Lung (tissue), 12 donors: ENCODE data around the gene HCRT. TPM values are rescaled to one million over a fixed set of nuclear protein-coding genes. Genes with fewer than 3 reads are reported as not detected.
A peak's percentile ranks its signal among the peaks of the same experiment; 100 is the strongest.

Experiments used
- ATAC-seq: fragments of 200-7000 bp; cut with Tn5 transposase; one replicate; pipeline ENCODE4 v1.9.1; 2020; ENCODE audit warnings: moderate number of reproducible peaks; ENCODE audit not compliant: insufficient read depth, low FRiP score
- DNase-seq, 3 donors: peaks; one replicate each; pipeline ENCODE4 v3.0.0-alpha.2; 2013 to 2017
- H3K27ac ChIP-seq, 2 donors: one replicate each; pipeline ENCODE4 v1.5.1; 2013; ENCODE audit warnings: mild to moderate bottlenecking in 2 of 2, moderate library complexity in 2 of 2, control low read depth in 1 of 2, inconsistent platforms in 1 of 2, low read depth in 1 of 2, low read length in 1 of 2
- H3K27me3 ChIP-seq, 3 donors: one replicate each; pipeline ENCODE4 v1.5.1; 2013; ENCODE audit warnings: low read length in 2 of 3; ENCODE audit not compliant: control insufficient read depth in 3 of 3, insufficient read depth in 3 of 3
- H3K36me3 ChIP-seq, 4 donors: one replicate each; pipeline ENCODE4 v1.5.1; 2013; ENCODE audit warnings: low read length in 4 of 4, mild to moderate bottlenecking in 1 of 4, moderate library complexity in 1 of 4; ENCODE audit not compliant: control insufficient read depth in 4 of 4, insufficient read depth in 4 of 4
- H3K4me1 ChIP-seq, 5 donors: one replicate each; pipeline ENCODE4 v1.5.1; 2013; ENCODE audit warnings: low read length in 5 of 5, mild to moderate bottlenecking in 2 of 5, moderate library complexity in 1 of 5; ENCODE audit not compliant: control insufficient read depth in 5 of 5, insufficient read depth in 5 of 5
- H3K4me3 ChIP-seq: one replicate; pipeline ENCODE4 v1.5.1; 2013; ENCODE audit warnings: mild to moderate bottlenecking, control low read depth, moderate library complexity
- H3K9ac ChIP-seq, 2 donors: one replicate each; pipeline ENCODE4 v1.5.1; 2013; ENCODE audit warnings: low read length in 2 of 2, control low read depth in 1 of 2; ENCODE audit not compliant: insufficient read depth in 1 of 2
- H3K9me3 ChIP-seq, 4 donors: one replicate each; pipeline ENCODE4 v1.5.1; 2013; ENCODE audit warnings: low read length in 3 of 4, mild to moderate bottlenecking in 1 of 4, moderate library complexity in 1 of 4; ENCODE audit not compliant: control insufficient read depth in 4 of 4, insufficient read depth in 3 of 4
- CTCF ChIP-seq: IDR thresholded peaks from 2 replicates; pipeline ENCODE4 v1.5.1; 2012; ENCODE audit warnings: mild to moderate bottlenecking; ENCODE audit errors: control extremely low read depth, extremely low read depth
- WGBS, 2 donors: extraction: QIAGEN DNeasy Blood & Tissue Kit; methylation state at CpG; one replicate each; pipeline ENCODE4 v1.1.7; 2013; 5-methylcytosine and 5-hydroxymethylcytosine counted together
- polyA plus RNA-seq, 2 donors: library from polyadenylated mRNA; stranded (reverse); fragments of 200-250 nt; gene quantifications; one replicate each; pipeline ENCODE4 v1.2.1, GENCODE V29; 2013
- total RNA-seq, 2 donors: library from RNA; depleted of rRNA in 1 of 2; stranded (reverse); fragments of >200 nt in 1 of 2; gene quantifications; one replicate each; pipeline ENCODE4 v1.2.1, GENCODE V29; 2014 to 2021
- donor health status: control.
- donor health status: control.
- donor health status: Bipolar disorder and iron deficiency.
- donor health status: healthy.
- donor health status: DM: yes; HTN: yes; CAD: no.

Gene HCRT
- total and polyA plus RNA-seq, 4 donors: not detected

- peaks cover 0 to 16% (median 5%) of the 10 kb centered on the region in 5 donors for H3K4me1 ChIP-seq
- no peak overlapping the region for H3K27ac ChIP-seq
- no peak overlapping the region for H3K9ac ChIP-seq
- DNase-seq (no peak), ATAC-seq (no peak)
- H3K4me3 ChIP-seq: no peak overlapping the region
- no peaks in the 10 kb centered on the region for H3K36me3 ChIP-seq
- WGBS, 2 donors: 60 to 66% methylated on average over 8 of the region's 8 CpGs
- TF ChIP-seq CTCF: no peak
- H3K9me3 ChIP-seq: no peaks in the 10 kb centered on the region
- no peaks in the 10 kb centered on the region for H3K27me3 ChIP-seq
Measured at GRCh38 chr17:42163113-42163512, 22.1 kb downstream of the HCRT start.

DNA sequence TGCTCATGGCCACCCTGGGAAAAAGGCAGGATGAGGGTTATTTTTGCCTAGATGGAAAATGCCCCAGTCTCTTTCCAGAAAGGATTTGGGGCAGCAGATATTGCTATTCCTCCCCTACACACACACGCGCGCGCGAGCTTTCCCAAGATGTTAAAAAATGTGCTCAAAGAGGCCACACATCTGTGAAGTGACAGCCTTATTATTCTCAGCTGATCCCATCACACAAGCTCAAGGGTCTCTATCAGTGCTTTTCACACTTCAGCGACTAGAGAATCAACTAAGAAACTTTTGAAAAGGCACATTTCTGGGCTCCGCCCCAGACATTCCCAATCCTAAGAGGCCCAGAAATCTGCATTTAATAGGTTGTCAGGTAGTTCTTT is 24.7 kb downstream of the HCRT start:
- Histone ChIP-seq H3K27me3 (no peaks in the 10 kb centered on the region), H3K9me3 (no peaks in the 10 kb centered on the region), H3K27ac (no peak overlapping the region), H3K9ac (no peak overlapping the region), H3K36me3 (no peaks in the 10 kb centered on the region), H3K4me1 (peaks cover 0 to 16% (median 5%) of the 10 kb centered on the region in 5 donors), H3K4me3 (no peak overlapping the region)
- WGBS, 2 donors: 81 to 91% methylated on average over 7 of the region's 7 CpGs
- DNase-seq (peak; percentile 33 to 73 (median 61)), ATAC-seq (no peak)
- no peak for TF ChIP-seq CTCF

GRCh38 chr17:42159796-42160530 is 25.3 kb downstream of the HCRT start:
- no peak overlapping the region for H3K4me3 ChIP-seq
- no peaks in the 10 kb centered on the region for H3K9me3 ChIP-seq
- peaks cover 0 to 16% (median 5%) of the 10 kb centered on the region in 5 donors for H3K4me1 ChIP-seq
- ATAC-seq: no peak
- no peaks in the 10 kb centered on the region for H3K36me3 ChIP-seq
- no peak overlapping the region for H3K9ac ChIP-seq
- no peak for TF ChIP-seq CTCF
- H3K27ac ChIP-seq: no peak overlapping the region
- no peaks in the 10 kb centered on the region for H3K27me3 ChIP-seq
- DNase-seq: peak; percentile 25 to 39 (median 37)
- 73 to 84% methylated on average over 14 of the region's 14 CpGs for WGBS, 2 donors

- ATAC-seq (no peak), DNase-seq (no peak)
- no peak overlapping the region for H3K27ac ChIP-seq
- TF ChIP-seq CTCF: no peak
- no peaks in the 10 kb centered on the region for H3K27me3 ChIP-seq
- no peak overlapping the region for H3K4me3 ChIP-seq
- H3K4me1 ChIP-seq: peaks cover 4 to 22% (median 12%) of the 10 kb centered on the region in 5 donors
- H3K9ac ChIP-seq: no peak overlapping the region
- H3K9me3 ChIP-seq: no peaks in the 10 kb centered on the region
- 42 to 46% methylated on average over 17 of the region's 17 CpGs for WGBS, 2 donors
- H3K36me3 ChIP-seq: peaks cover 0 to 4% (median 2%) of the 10 kb centered on the region in 4 donors
Measured at GRCh38 chr17:42155614-42156045, 29.6 kb downstream of the HCRT start.
